ENCODE data around the gene PLA2G3. TPM values are rescaled to one million over a fixed set of nuclear protein-coding genes. Genes with fewer than 3 reads are reported as not detected.
"Not testable (repeated sequence)": the region's sequence is repeated elsewhere in the genome, so short reads cannot be mapped to it uniquely, and the experiment has no call there.

Gene PLA2G3
- total RNA-seq, 1 experiment from 2014 or later, result 21.5 TPM

GRCh38 chr22:31119026-31119717, 21.1 kb downstream of the PLA2G3 start:
- H3K4me1 ChIP-seq (ENCODE audit: insufficient read depth, low read length, poor library complexity, severe bottlenecking), result peaks cover 9% of the 10 kb centered on the region
- DNase-seq (ENCODE audit: low spot score), result no peak
- POLR2A ChIA-PET (ENCODE audit: low non-redundant PET), result no interaction called here
- intact Hi-C loops (cut with micrococcal nuclease; ENCODE audit: unreplicated experiment), result no loop called here
- H3K36me3 ChIP-seq (ENCODE audit: insufficient read depth, low read length, poor library complexity, severe bottlenecking), result no peaks in the 10 kb centered on the region
- CTCF ChIA-PET, result interaction anchor here (1.4 kb wide), 1 partner anchor 12 kb away, joined by 3 read pairs; the partner anchor contains the start of gene SELENOM
- H3K4me3 ChIP-seq (ENCODE audit: low read depth, low read length, poor library complexity, severe bottlenecking), result no peak overlapping the region
- TF ChIP-seq EZH2 (IDR thresholded peaks at IDR 0.05; ENCODE audit: borderline replicate concordance, low read depth, low read length, poor library complexity, severe bottlenecking), result no peak
- TF ChIP-seq, protein P1, sequence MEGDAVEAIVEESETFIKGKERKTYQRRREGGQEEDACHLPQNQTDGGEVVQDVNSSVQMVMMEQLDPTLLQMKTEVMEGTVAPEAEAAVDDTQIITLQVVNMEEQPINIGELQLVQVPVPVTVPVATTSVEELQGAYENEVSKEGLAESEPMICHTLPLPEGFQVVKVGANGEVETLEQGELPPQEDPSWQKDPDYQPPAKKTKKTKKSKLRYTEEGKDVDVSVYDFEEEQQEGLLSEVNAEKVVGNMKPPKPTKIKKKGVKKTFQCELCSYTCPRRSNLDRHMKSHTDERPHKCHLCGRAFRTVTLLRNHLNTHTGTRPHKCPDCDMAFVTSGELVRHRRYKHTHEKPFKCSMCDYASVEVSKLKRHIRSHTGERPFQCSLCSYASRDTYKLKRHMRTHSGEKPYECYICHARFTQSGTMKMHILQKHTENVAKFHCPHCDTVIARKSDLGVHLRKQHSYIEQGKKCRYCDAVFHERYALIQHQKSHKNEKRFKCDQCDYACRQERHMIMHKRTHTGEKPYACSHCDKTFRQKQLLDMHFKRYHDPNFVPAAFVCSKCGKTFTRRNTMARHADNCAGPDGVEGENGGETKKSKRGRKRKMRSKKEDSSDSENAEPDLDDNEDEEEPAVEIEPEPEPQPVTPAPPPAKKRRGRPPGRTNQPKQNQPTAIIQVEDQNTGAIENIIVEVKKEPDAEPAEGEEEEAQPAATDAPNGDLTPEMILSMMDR (conservative IDR thresholded peaks at IDR 0.05; ENCODE audit: low read depth, low read length), result no peak
- H3K27ac ChIP-seq (ENCODE audit: low read depth, low read length, poor library complexity, severe bottlenecking), result no peak overlapping the region
- no peaks in the 10 kb centered on the region for H3K9me3 ChIP-seq (ENCODE audit: low read depth, low read length, poor library complexity, severe bottlenecking)
- no TSS peak for BruUV-seq (replicated peaks)
- no peaks in the 10 kb centered on the region for H3K27me3 ChIP-seq (replicated peaks; ENCODE audit: insufficient read depth, low read depth, low read length, poor library complexity)

GRCh38 chr22:31118046-31118820, 22.1 kb downstream of the PLA2G3 start:
- no peak for DNase-seq (ENCODE audit: low spot score)
- Histone ChIP-seq H3K36me3 (ENCODE audit: insufficient read depth, low read length, poor library complexity, severe bottlenecking) (no peaks in the 10 kb centered on the region), H3K4me3 (ENCODE audit: low read depth, low read length, poor library complexity, severe bottlenecking) (no peak overlapping the region), H3K27me3 (replicated peaks; ENCODE audit: insufficient read depth, low read depth, low read length, poor library complexity) (no peaks in the 10 kb centered on the region), H3K4me1 (ENCODE audit: insufficient read depth, low read length, poor library complexity, severe bottlenecking) (peaks cover 7% of the 10 kb centered on the region), H3K27ac (ENCODE audit: low read depth, low read length, poor library complexity, severe bottlenecking) (no peak overlapping the region), H3K9me3 (ENCODE audit: low read depth, low read length, poor library complexity, severe bottlenecking) (no peaks in the 10 kb centered on the region)
- ChIA-PET POLR2A (ENCODE audit: low non-redundant PET) (no interaction called here), CTCF (no interaction called here)
- no TSS peak for BruUV-seq (replicated peaks)
- intact Hi-C loops (cut with micrococcal nuclease; ENCODE audit: unreplicated experiment), result no loop called here
- no peak for TF ChIP-seq EZH2 (IDR thresholded peaks at IDR 0.05; ENCODE audit: borderline replicate concordance, low read depth, low read length, poor library complexity, severe bottlenecking)
- TF ChIP-seq, protein P1 (conservative IDR thresholded peaks at IDR 0.05; ENCODE audit: low read depth, low read length), result no peak

GRCh38 chr22:31112547-31113091, 27.7 kb downstream of the PLA2G3 start:
- BruUV-seq (replicated peaks); CTCF ChIA-PET; H3K27me3 ChIP-seq (replicated peaks; ENCODE audit: insufficient read depth, low read depth, low read length, poor library complexity); DNase-seq (ENCODE audit: low spot score); H3K9me3 ChIP-seq (ENCODE audit: low read depth, low read length, poor library complexity, severe bottlenecking); H3K27ac ChIP-seq (ENCODE audit: low read depth, low read length, poor library complexity, severe bottlenecking); POLR2A ChIA-PET (ENCODE audit: low non-redundant PET); H3K4me3 ChIP-seq (ENCODE audit: low read depth, low read length, poor library complexity, severe bottlenecking); intact Hi-C loops (cut with micrococcal nuclease; ENCODE audit: unreplicated experiment); H3K4me1 ChIP-seq (ENCODE audit: insufficient read depth, low read length, poor library complexity, severe bottlenecking); H3K36me3 ChIP-seq (ENCODE audit: insufficient read depth, low read length, poor library complexity, severe bottlenecking): not testable (repeated sequence)
